Activated CD8-positive, alpha-beta T cell treated with anti-CD3 and anti-CD28 coated beads, Interleukin-2, amount 10 ng/mL, durations not matched to agents 7 days and 5 days (primary cell): Measurements from ENCODE around the gene PRKCA. TPM values are rescaled to one million over a fixed set of nuclear protein-coding genes. Genes with fewer than 3 reads are reported as not detected.
A peak's percentile ranks its signal among the peaks of the same experiment; 100 is the strongest.

Experiments used
- ATAC-seq: fragments of 150-1000 bp; cut with Tn5 transposase; one replicate; pipeline ENCODE4 v1.10.0; 2021; ENCODE audit warnings: moderate library complexity
- CTCF ChIA-PET: fragments of 350-600 bp; sonication (Branson Sonifier 250); formaldehyde crosslinking; loops from one replicate; lab custom pipeline; 2021; ENCODE audit warnings: antibody characterized with exemption; lab: Charles Lee
- POLR2A ChIA-PET: fragments of 350-600 bp; sonication (Branson Sonifier 250); formaldehyde crosslinking; loops from one replicate; lab custom pipeline; 2021; ENCODE audit warnings: antibody characterized with exemption; lab: Charles Lee
- DNase-seq: peaks from one replicate; pipeline ENCODE4 v3.0.0-alpha.2; 2020
- H3K27ac Mint-ChIP-seq: one replicate; pipeline ENCODE4 v1.8.0; 2021; ENCODE audit warnings: mild to moderate bottlenecking, mixed read lengths
- H3K27me3 Mint-ChIP-seq: one replicate; pipeline ENCODE4 v1.8.0; 2021; ENCODE audit warnings: low read depth, mixed read lengths
- H3K36me3 Mint-ChIP-seq: one replicate; pipeline ENCODE4 v1.8.0; 2021; ENCODE audit warnings: low read depth, mixed read lengths
- H3K4me1 Mint-ChIP-seq: one replicate; pipeline ENCODE4 v1.8.0; 2021; ENCODE audit warnings: low read depth, mixed read lengths
- H3K4me3 Mint-ChIP-seq: one replicate; pipeline ENCODE4 v1.8.0; 2021; ENCODE audit warnings: mild to moderate bottlenecking, mixed read lengths
- H3K9me3 Mint-ChIP-seq: one replicate; pipeline ENCODE4 v1.8.0; 2022; ENCODE audit warnings: mixed read lengths; ENCODE audit not compliant: insufficient read depth
- total RNA-seq, 2 experiments: library from RNA; stranded (reverse); gene quantifications; one replicate each; pipeline ENCODE4 v1.2.3, GENCODE V29; 2021

The PRKCA gene
- total RNA-seq, 2 experiments from 2014 or later, result 74.1 to 76.9 TPM

GRCh38 chr17:66526827-66527226, 224.4 kb downstream of the PRKCA start:
- peaks cover 52% of the 10 kb centered on the region for H3K4me1 Mint-ChIP-seq
- H3K9me3 Mint-ChIP-seq, result no peaks in the 10 kb centered on the region
- H3K4me3 Mint-ChIP-seq, result no peak overlapping the region
- no peak overlapping the region for H3K27ac Mint-ChIP-seq
- peaks cover 39% of the 10 kb centered on the region for H3K36me3 Mint-ChIP-seq
- DNase-seq (no peak), ATAC-seq (peak; percentile 20)
- POLR2A ChIA-PET, result no interaction called here
- CTCF ChIA-PET, result interaction anchor here (1.1 to 1.5 kb wide), 2 partner anchors 15 to 40 kb away, joined by 4 read pairs; no protein-coding TSS in a partner anchor
- no peaks in the 10 kb centered on the region for H3K27me3 Mint-ChIP-seq

GRCh38 chr17:66527335-66527734, 224.9 kb downstream of the PRKCA start:
- no peak overlapping the region for H3K27ac Mint-ChIP-seq
- peaks cover 47% of the 10 kb centered on the region for H3K4me1 Mint-ChIP-seq
- no peak overlapping the region for H3K4me3 Mint-ChIP-seq
- POLR2A ChIA-PET, result no interaction called here
- CTCF ChIA-PET, result no interaction called here
- no peak for DNase-seq
- no peaks in the 10 kb centered on the region for H3K9me3 Mint-ChIP-seq
- no peak for ATAC-seq
- H3K36me3 Mint-ChIP-seq, result peaks cover 39% of the 10 kb centered on the region
- no peaks in the 10 kb centered on the region for H3K27me3 Mint-ChIP-seq

GRCh38 chr17:66531851-66532295, 229.5 kb downstream of the PRKCA start:
- ChIA-PET POLR2A (no interaction called here), CTCF (no interaction called here)
- DNase-seq, result no peak
- Mint-ChIP-seq H3K9me3 (no peaks in the 10 kb centered on the region), H3K36me3 (peaks cover 31% of the 10 kb centered on the region), H3K27me3 (no peaks in the 10 kb centered on the region), H3K4me1 (peaks cover 37% of the 10 kb centered on the region), H3K27ac (no peak overlapping the region), H3K4me3 (no peak overlapping the region)
- ATAC-seq, result no peak

- Mint-ChIP-seq H3K4me3 (no peak overlapping the region), H3K9me3 (no peaks in the 10 kb centered on the region), H3K4me1 (peaks cover 36% of the 10 kb centered on the region), H3K27ac (no peak overlapping the region), H3K27me3 (no peaks in the 10 kb centered on the region), H3K36me3 (peaks cover 22% of the 10 kb centered on the region)
- POLR2A ChIA-PET, result no interaction called here
- no peak for ATAC-seq
- DNase-seq, result no peak
- CTCF ChIA-PET, result no interaction called here
These were observed 231.2 kb downstream of the PRKCA start for GRCh38 chr17:66533572-66533971.

GRCh38 chr17:66533986-66534385, 231.6 kb downstream of the PRKCA start:
- POLR2A ChIA-PET, result no interaction called here

GRCh38 chr17:66535611-66536010, 233.2 kb downstream of the PRKCA start:
- H3K27ac Mint-ChIP-seq, result no peak overlapping the region

More at GRCh38 chr17:66533986-66534385, 231.6 kb downstream of the PRKCA start:
- peaks cover 35% of the 10 kb centered on the region for H3K4me1 Mint-ChIP-seq
- H3K4me3 Mint-ChIP-seq, result no peak overlapping the region
- no peak overlapping the region for H3K27ac Mint-ChIP-seq
- peaks cover 20% of the 10 kb centered on the region for H3K36me3 Mint-ChIP-seq
- ATAC-seq (no peak), DNase-seq (no peak)
- H3K9me3 Mint-ChIP-seq, result no peaks in the 10 kb centered on the region
- CTCF ChIA-PET, result no interaction called here
- H3K27me3 Mint-ChIP-seq, result no peaks in the 10 kb centered on the region

GRCh38 chr17:66537502-66537901, 235.1 kb downstream of the PRKCA start:
- Mint-ChIP-seq H3K27ac (no peak overlapping the region), H3K4me1 (peaks cover 63% of the 10 kb centered on the region)

More at GRCh38 chr17:66535611-66536010, 233.2 kb downstream of the PRKCA start:
- Mint-ChIP-seq H3K9me3 (no peaks in the 10 kb centered on the region), H3K4me1 (peaks cover 44% of the 10 kb centered on the region), H3K27me3 (no peaks in the 10 kb centered on the region), H3K36me3 (peaks cover 8% of the 10 kb centered on the region), H3K4me3 (no peak overlapping the region)
- ChIA-PET CTCF (interaction anchor here (1.1 to 1.5 kb wide), 2 partner anchors 45 to 280 kb away, joined by 3 to 4 read pairs; no protein-coding TSS in a partner anchor), POLR2A (interaction anchor here (0.5 kb wide), 1 partner anchor 256 kb away, joined by 3 read pairs; no protein-coding TSS in a partner anchor)
- ATAC-seq (no peak), DNase-seq (no peak)

GRCh38 chr17:66538776-66539175, 236.4 kb downstream of the PRKCA start:
- Mint-ChIP-seq H3K9me3 (no peaks in the 10 kb centered on the region), H3K4me3 (no peak overlapping the region), H3K27ac (no peak overlapping the region), H3K36me3 (peaks cover 12% of the 10 kb centered on the region), H3K27me3 (no peaks in the 10 kb centered on the region), H3K4me1 (peaks cover 74% of the 10 kb centered on the region)
- DNase-seq (no peak), ATAC-seq (no peak)
- POLR2A ChIA-PET, result interaction anchor here (1.7 kb wide), 1 partner anchor 12 kb away, joined by 3 read pairs; no protein-coding TSS in a partner anchor
- CTCF ChIA-PET, result interaction anchor here (2.0 kb wide), 1 partner anchor 28 kb away, joined by 8 read pairs; no protein-coding TSS in a partner anchor

More at GRCh38 chr17:66537502-66537901, 235.1 kb downstream of the PRKCA start:
- DNase-seq (no peak), ATAC-seq (no peak)
- no peaks in the 10 kb centered on the region for H3K27me3 Mint-ChIP-seq
- CTCF ChIA-PET, result interaction anchor here (2.0 kb wide), 1 partner anchor 29 kb away, joined by 8 read pairs; no protein-coding TSS in a partner anchor
- no peak overlapping the region for H3K4me3 Mint-ChIP-seq
- no peaks in the 10 kb centered on the region for H3K9me3 Mint-ChIP-seq
- peaks cover 11% of the 10 kb centered on the region for H3K36me3 Mint-ChIP-seq
- POLR2A ChIA-PET, result interaction anchor here (1.7 kb wide), 1 partner anchor 13 kb away, joined by 3 read pairs; no protein-coding TSS in a partner anchor

- ATAC-seq (no peak), DNase-seq (no peak)
- ChIA-PET POLR2A (interaction anchor here (0.7 kb wide), 1 partner anchor 32 kb away, joined by 3 read pairs; no protein-coding TSS in a partner anchor), CTCF (interaction anchor here (0.8 to 1.4 kb wide), 3 partner anchors 9 to 29 kb away, joined by 3 read pairs; no protein-coding TSS in a partner anchor)
- H3K4me1 Mint-ChIP-seq, result peaks cover 65% of the 10 kb centered on the region
- H3K36me3 Mint-ChIP-seq, result peaks cover 11% of the 10 kb centered on the region
- no peak overlapping the region for H3K4me3 Mint-ChIP-seq
- H3K27ac Mint-ChIP-seq, result peak overlapping the region; percentile 41
- H3K9me3 Mint-ChIP-seq, result no peaks in the 10 kb centered on the region
- H3K27me3 Mint-ChIP-seq, result no peaks in the 10 kb centered on the region
These were observed 237.8 kb downstream of the PRKCA start for GRCh38 chr17:66540131-66540781.

- H3K4me3 Mint-ChIP-seq, result no peak overlapping the region
- H3K9me3 Mint-ChIP-seq, result peaks cover 4% of the 10 kb centered on the region
- peaks cover 59% of the 10 kb centered on the region for H3K4me1 Mint-ChIP-seq
- no peak for DNase-seq
- peak; percentile 17 for ATAC-seq
- ChIA-PET POLR2A (interaction anchor here (0.5 kb wide), 1 partner anchor 18 kb away, joined by 3 read pairs; no protein-coding TSS in a partner anchor), CTCF (interaction anchor here (0.8 to 1.3 kb wide), 6 partner anchors 11 to 92 kb away, joined by 3 to 4 read pairs (median 3); no protein-coding TSS in a partner anchor)
- H3K27ac Mint-ChIP-seq, result peak overlapping the region; percentile 8
- no peaks in the 10 kb centered on the region for H3K27me3 Mint-ChIP-seq
- H3K36me3 Mint-ChIP-seq, result peaks cover 17% of the 10 kb centered on the region
These were observed 239.2 kb downstream of the PRKCA start for GRCh38 chr17:66541461-66542128.

GRCh38 chr17:66542129-66542966, 239.9 kb downstream of the PRKCA start:
- Mint-ChIP-seq H3K27ac (peak overlapping the region; percentile 72), H3K9me3 (peaks cover 4% of the 10 kb centered on the region), H3K27me3 (no peaks in the 10 kb centered on the region), H3K4me3 (peak overlapping the region; percentile 1), H3K36me3 (peaks cover 17% of the 10 kb centered on the region), H3K4me1 (peaks cover 59% of the 10 kb centered on the region)
- ATAC-seq (peak; percentile 88), DNase-seq (peak; percentile 47)
- POLR2A ChIA-PET, result interaction anchor here (0.5 kb wide), 1 partner anchor 17 kb away, joined by 3 read pairs; no protein-coding TSS in a partner anchor
- CTCF ChIA-PET, result interaction anchor here (0.6 to 1.3 kb wide), 5 partner anchors 12 to 91 kb away, joined by 3 to 4 read pairs (median 3); no protein-coding TSS in a partner anchor
